Endodermal cell (in vitro differentiated cells): ENCODE measurements around the gene ZFAND4. TPM values are rescaled to one million over a fixed set of nuclear protein-coding genes. Genes with fewer than 3 reads are reported as not detected.
"Not testable (repeated sequence)": the region's sequence is repeated elsewhere in the genome, so short reads cannot be mapped to it uniquely, and the experiment has no call there.

Source experiments
- DNase-seq: peaks from one replicate; pipeline ENCODE4 v3.0.0-alpha.2; 2017
- H3K27ac ChIP-seq: 2 replicates; pipeline ENCODE4 v1.5.1; 2013; ENCODE audit warnings: mild to moderate bottlenecking, low read depth, low read length, moderate library complexity
- H3K27me3 ChIP-seq: 2 replicates; pipeline ENCODE4 v1.6.1; 2013; ENCODE audit warnings: mild to moderate bottlenecking, low read length, moderate library complexity; ENCODE audit not compliant: insufficient read depth, control insufficient read depth, poor library complexity, severe bottlenecking
- H3K36me3 ChIP-seq: 2 replicates; pipeline ENCODE4 v1.7.0; 2013; ENCODE audit warnings: mild to moderate bottlenecking, low read length, moderate library complexity; ENCODE audit not compliant: control insufficient read depth, insufficient read depth
- H3K4me1 ChIP-seq: one replicate; pipeline ENCODE4 v1.7.0; 2013; ENCODE audit warnings: low read length; ENCODE audit not compliant: control insufficient read depth, insufficient read depth
- H3K4me3 ChIP-seq: 2 replicates; pipeline ENCODE4 v1.5.1; 2013; ENCODE audit warnings: mild to moderate bottlenecking, low read length, moderate library complexity
- H3K9ac ChIP-seq: 2 replicates; pipeline ENCODE4 v1.6.1; 2013; ENCODE audit warnings: mild to moderate bottlenecking, low read length, moderate library complexity; ENCODE audit not compliant: poor library complexity, severe bottlenecking; ENCODE audit errors: extremely low read depth
- H3K9me3 ChIP-seq: 2 replicates; pipeline ENCODE4 v1.6.1; 2013; ENCODE audit warnings: mild to moderate bottlenecking, low read length, moderate library complexity; ENCODE audit not compliant: control insufficient read depth
- H3K27ac Mint-ChIP-seq: 2 replicates; pipeline ENCODE4 v1.8.0; 2020; ENCODE audit warnings: mixed read lengths
- H3K27me3 Mint-ChIP-seq: 2 replicates; pipeline ENCODE4 v1.8.0; 2021; ENCODE audit warnings: mild to moderate bottlenecking, mixed read lengths; ENCODE audit not compliant: insufficient read depth
- H3K36me3 Mint-ChIP-seq: 2 replicates; pipeline ENCODE4 v1.8.0; 2020; ENCODE audit warnings: low read depth, mixed read lengths
- H3K4me1 Mint-ChIP-seq: 2 replicates; pipeline ENCODE4 v1.8.0; 2020; ENCODE audit warnings: mixed read lengths
- H3K4me3 Mint-ChIP-seq: 2 replicates; pipeline ENCODE4 v1.8.0; 2020; ENCODE audit warnings: mild to moderate bottlenecking, moderate library complexity, mixed read lengths
- H3K9me3 Mint-ChIP-seq: 2 replicates; pipeline ENCODE4 v1.8.0; 2020; ENCODE audit warnings: mild to moderate bottlenecking, mixed read lengths
- WGBS, 2 experiments: methylation state at CpG; one replicate each; pipeline versions ENCODE4 v1.1.5 to v1.1.7; 2013; ENCODE audit warnings: missing lambda C conversion rate in 2 of 2, mixed read lengths in 1 of 2; ENCODE audit not compliant: insufficient coverage in 1 of 2, insufficient read length in 1 of 2; 5-methylcytosine and 5-hydroxymethylcytosine counted together
- long read RNA-seq, 4 experiments: library from polyadenylated mRNA in 2 of 4; library from RNA in 1 of 4; library from capped mRNA in 1 of 4; stranded (forward) in 3 of 4; unstranded in 1 of 4; transcript quantifications; one replicate each; pipeline ENCODE4 v2.0.0, GENCODE V29; 2020 to 2021; ENCODE audit warnings: inconsistent platforms in 1 of 4
- polyA plus RNA-seq, 2 experiments: library from polyadenylated mRNA; stranded (reverse); fragments of 50-300 nt; gene quantifications; one replicate each; pipeline ENCODE4 v1.2.3, GENCODE V29; 2013
- total RNA-seq, 2 donors: library from RNA; stranded (reverse); fragmentation: NEBNext Ultra II Directional in 1 of 2; extraction: Animal tissue kit (Norgen Biotek cat#: 25700) in 1 of 2; gene quantifications; 2 replicates in 1 of 2; 3 replicates in 1 of 2; pipeline ENCODE4 v1.2.1, GENCODE V29; 2021
- TF ChIP-seq, protein P1 (sequence below): fragments of 200-600 bp; sonication (generic); conservative IDR thresholded peaks from 2 replicates; pipeline ENCODE4 v1.5.0; 2021; ENCODE audit warnings: antibody characterized with exemption, mild to moderate bottlenecking

Gene ZFAND4
- 10 to 100 TPM; 13.4 to 16.8 TPM for total RNA-seq
- 9.5 TPM for polyA plus RNA-seq (2013, experiment 1 of 2)
- 11.6 TPM for polyA plus RNA-seq (2013, experiment 2 of 2)
- long read RNA-seq, experiment 1, partial matches to known transcripts = 1 of 5 reads
- long read RNA-seq, experiment 1, other reads (novel, unspliced or antisense) = 4 of 5 reads
- long read RNA-seq, experiment 2, partial matches to known transcripts = 0 of 18 reads
- long read RNA-seq, experiment 2, other reads (novel, unspliced or antisense) = 17 of 18 reads
- long read RNA-seq, experiment 3, partial matches to known transcripts = 5 of 13 reads
- long read RNA-seq, experiment 3, other reads (novel, unspliced or antisense) = 8 of 13 reads
- long read RNA-seq, experiment 4, partial matches to known transcripts = 0 of 2 reads
- long read RNA-seq, experiment 4, other reads (novel, unspliced or antisense) = 2 of 2 reads

DNA sequence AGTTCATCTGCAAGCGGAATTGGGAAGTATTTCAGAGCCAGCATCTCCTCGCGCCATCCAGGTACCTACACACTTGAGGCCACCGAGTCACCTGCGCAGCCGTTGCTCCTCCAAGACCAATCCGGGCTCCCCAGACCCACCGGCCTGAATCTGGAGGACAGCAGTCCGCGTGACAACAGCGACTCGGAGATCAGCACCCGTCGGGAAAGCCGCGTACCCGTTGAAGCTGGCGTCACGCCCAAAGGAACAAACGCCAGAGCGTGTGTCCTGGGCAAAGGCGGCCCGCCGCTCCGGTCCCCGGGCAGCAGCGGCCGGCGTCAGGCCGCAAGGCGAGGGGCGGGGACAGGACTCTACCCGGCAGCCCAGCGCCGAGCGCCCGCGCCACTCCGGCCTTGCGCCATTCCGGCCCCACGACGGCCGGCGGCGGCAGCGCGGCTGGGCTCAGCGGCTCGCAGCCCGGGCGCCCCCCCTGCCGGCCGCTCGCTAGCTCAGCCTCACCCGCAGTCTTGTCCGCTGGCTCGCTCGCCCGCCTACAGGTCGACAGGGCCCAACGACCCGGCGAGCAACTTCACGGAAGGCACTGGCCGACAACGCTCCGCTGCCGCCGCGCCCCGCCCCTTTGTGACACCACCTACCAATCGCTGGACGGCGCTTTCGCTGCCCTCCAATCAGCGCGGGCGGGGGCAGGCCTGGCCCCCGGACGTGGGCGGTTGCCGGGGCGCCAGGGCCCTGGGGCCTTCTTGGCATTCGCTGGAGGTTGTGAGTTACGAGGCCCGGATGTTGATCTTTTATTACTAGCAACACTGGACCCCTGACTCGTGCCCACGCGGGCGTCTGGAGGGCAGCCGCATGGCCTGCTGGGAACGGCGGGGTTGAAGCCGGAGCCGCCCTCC, at the start of gene ZFAND4:
Gene ZFAND4 (minus strand): TSS at position 592 of the 893 bp plus-strand sequence. CDS start 9,047 bp downstream, outside the sequence.
- Mint-ChIP-seq H3K9me3 (peaks cover 1% of the 10 kb centered on the region), H3K27ac (peak within 1 kb of the TSS; percentile 89), H3K27me3 (no peaks in the 10 kb centered on the region), H3K4me1 (peaks cover 8% of the 10 kb centered on the region), H3K36me3 (no peaks in the 10 kb centered on the region), H3K4me3 (peak within 1 kb of the TSS; percentile 78)
- H3K27ac ChIP-seq = peak within 1 kb of the TSS; percentile 57
- H3K4me3 ChIP-seq = peak within 1 kb of the TSS; percentile 91
- no peaks in the 10 kb centered on the region for H3K4me1 ChIP-seq
- H3K36me3 ChIP-seq = no peaks in the 10 kb centered on the region
- H3K9ac ChIP-seq = peak within 1 kb of the TSS; percentile 59
- no peaks in the 10 kb centered on the region for H3K9me3 ChIP-seq
- TF ChIP-seq, protein P1, sequence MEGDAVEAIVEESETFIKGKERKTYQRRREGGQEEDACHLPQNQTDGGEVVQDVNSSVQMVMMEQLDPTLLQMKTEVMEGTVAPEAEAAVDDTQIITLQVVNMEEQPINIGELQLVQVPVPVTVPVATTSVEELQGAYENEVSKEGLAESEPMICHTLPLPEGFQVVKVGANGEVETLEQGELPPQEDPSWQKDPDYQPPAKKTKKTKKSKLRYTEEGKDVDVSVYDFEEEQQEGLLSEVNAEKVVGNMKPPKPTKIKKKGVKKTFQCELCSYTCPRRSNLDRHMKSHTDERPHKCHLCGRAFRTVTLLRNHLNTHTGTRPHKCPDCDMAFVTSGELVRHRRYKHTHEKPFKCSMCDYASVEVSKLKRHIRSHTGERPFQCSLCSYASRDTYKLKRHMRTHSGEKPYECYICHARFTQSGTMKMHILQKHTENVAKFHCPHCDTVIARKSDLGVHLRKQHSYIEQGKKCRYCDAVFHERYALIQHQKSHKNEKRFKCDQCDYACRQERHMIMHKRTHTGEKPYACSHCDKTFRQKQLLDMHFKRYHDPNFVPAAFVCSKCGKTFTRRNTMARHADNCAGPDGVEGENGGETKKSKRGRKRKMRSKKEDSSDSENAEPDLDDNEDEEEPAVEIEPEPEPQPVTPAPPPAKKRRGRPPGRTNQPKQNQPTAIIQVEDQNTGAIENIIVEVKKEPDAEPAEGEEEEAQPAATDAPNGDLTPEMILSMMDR = peak; percentile 87
- no peaks in the 10 kb centered on the region for H3K27me3 ChIP-seq
- DNase-seq = peak; percentile 99
- 1% methylated on average over 48 to 96 of the region's 96 CpGs for WGBS, 2 experiments

DNA sequence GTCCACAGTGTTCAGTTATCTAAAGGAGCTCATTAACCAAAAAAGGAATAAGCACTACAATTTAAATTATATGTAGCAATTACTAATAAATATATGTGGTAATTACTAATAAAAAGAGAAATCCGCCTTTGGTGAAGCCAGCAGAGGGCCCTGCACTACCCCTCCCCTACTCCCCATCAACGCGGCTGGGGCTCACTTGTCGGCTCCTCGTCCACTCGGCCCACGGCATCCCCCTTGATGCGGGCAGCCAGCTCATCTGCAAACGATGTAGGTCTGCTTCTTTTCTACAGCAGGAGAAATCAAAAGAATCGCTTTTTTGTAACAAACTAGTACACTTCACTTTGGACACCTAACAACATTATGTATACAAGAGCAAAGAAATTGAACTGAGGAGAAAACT, 48.9 kb upstream of the ZFAND4 start:
- H3K36me3 Mint-ChIP-seq, H3K9ac ChIP-seq, H3K4me3 Mint-ChIP-seq, H3K27ac Mint-ChIP-seq, H3K4me1 Mint-ChIP-seq, H3K27ac ChIP-seq, H3K36me3 ChIP-seq, H3K9me3 ChIP-seq, H3K9me3 Mint-ChIP-seq, H3K4me1 ChIP-seq, H3K4me3 ChIP-seq, H3K27me3 ChIP-seq, DNase-seq: not testable (repeated sequence)
- 83% methylated on average over 2 of the region's 10 CpGs; no CpG with 5 or more reads in 1 of the 2 experiments for WGBS, 2 experiments
- H3K27me3 Mint-ChIP-seq = peaks cover 34% of the 10 kb centered on the region

DNA sequence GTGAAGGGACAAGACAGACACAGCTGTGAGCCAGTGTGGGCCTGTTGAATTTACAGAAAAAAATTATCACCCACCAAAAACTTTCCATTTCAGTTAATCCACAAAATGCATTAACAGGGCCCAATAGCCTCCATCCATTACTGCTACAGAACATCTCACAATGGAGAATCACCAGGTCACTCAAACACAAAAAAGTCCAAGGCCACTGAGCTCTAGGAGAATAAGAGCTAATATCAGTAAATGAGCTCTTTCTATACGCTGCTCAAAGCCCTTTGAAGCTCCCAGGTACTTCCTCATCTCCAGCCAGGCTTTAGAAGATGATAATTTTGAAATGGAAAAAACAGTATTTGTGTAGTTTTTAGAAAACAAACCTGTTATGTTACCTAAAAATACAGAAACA, 45.1 kb upstream of the ZFAND4 start:
- H3K4me1 Mint-ChIP-seq, H3K9ac ChIP-seq, H3K4me3 ChIP-seq, H3K4me1 ChIP-seq, H3K27ac ChIP-seq, H3K4me3 Mint-ChIP-seq, H3K9me3 Mint-ChIP-seq, H3K27ac Mint-ChIP-seq, H3K9me3 ChIP-seq, H3K36me3 ChIP-seq, H3K36me3 Mint-ChIP-seq, DNase-seq: not testable (repeated sequence)
- whole genome bisulfite sequencing, 2 experiments = 95% methylated on average over 1 of the region's 1 CpG; no CpG with 5 or more reads in 1 of the 2 experiments
- peaks cover 14% of the 10 kb centered on the region for H3K27me3 ChIP-seq
- H3K27me3 Mint-ChIP-seq = peaks cover 34% of the 10 kb centered on the region

DNA sequence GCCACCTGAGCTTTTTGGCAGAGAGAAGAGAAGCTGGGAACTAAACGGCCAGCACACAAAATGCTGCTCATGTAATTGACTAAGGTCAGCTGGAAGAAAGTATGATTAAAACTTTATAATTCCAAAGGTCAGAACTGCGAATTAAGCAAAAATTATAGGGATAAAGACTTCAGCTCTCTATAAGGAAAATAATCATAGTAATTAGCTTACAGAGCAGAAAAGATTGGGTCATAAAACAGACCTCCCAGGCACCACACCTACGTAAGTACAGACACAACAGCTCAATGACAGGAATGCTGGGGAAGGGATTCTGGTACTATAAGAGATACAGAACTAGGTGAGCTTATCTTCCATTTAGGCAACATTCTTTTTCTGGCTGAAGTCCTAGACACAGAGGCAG, 44.5 kb upstream of the ZFAND4 start:
- not testable (repeated sequence) for H3K36me3 ChIP-seq, H3K9ac ChIP-seq, H3K9me3 ChIP-seq, H3K4me3 Mint-ChIP-seq, H3K4me3 ChIP-seq, H3K4me1 ChIP-seq, H3K27ac ChIP-seq, H3K36me3 Mint-ChIP-seq, DNase-seq, H3K9me3 Mint-ChIP-seq, H3K4me1 Mint-ChIP-seq, H3K27ac Mint-ChIP-seq
- peaks cover 14% of the 10 kb centered on the region for H3K27me3 ChIP-seq
- 78 to 100% methylated on average over 1 to 3 of the region's 3 CpGs for WGBS, 2 experiments
- peaks cover 30% of the 10 kb centered on the region for H3K27me3 Mint-ChIP-seq

DNA sequence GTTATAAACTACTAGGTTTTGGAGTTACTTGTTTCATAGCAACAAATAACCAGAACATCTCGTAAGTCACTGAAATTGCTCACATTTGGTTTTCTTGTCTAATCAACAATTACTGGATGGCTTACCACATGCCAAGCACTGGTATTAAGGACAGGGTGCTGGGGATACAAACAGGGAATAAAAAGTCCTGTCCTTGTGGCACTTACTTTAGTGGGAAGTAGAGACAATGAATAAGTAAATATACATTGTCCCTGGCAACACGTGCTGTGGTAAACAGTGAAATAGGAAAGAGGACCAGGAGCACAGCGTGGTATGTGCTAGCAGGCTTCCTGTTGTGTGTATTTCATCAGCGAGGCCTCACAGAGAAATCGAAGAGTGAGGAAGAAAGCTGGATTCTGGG, 38.7 kb upstream of the ZFAND4 start:
- H3K4me1 ChIP-seq, H3K4me3 ChIP-seq, H3K9ac ChIP-seq, H3K27me3 ChIP-seq, H3K4me1 Mint-ChIP-seq, H3K27ac ChIP-seq, H3K36me3 Mint-ChIP-seq, H3K9me3 Mint-ChIP-seq, H3K9me3 ChIP-seq, H3K36me3 ChIP-seq, H3K27me3 Mint-ChIP-seq, DNase-seq, H3K4me3 Mint-ChIP-seq, H3K27ac Mint-ChIP-seq: not testable (repeated sequence)
- 96 to 100% methylated on average over 1 of the region's 5 CpGs for WGBS, 2 experiments

DNA sequence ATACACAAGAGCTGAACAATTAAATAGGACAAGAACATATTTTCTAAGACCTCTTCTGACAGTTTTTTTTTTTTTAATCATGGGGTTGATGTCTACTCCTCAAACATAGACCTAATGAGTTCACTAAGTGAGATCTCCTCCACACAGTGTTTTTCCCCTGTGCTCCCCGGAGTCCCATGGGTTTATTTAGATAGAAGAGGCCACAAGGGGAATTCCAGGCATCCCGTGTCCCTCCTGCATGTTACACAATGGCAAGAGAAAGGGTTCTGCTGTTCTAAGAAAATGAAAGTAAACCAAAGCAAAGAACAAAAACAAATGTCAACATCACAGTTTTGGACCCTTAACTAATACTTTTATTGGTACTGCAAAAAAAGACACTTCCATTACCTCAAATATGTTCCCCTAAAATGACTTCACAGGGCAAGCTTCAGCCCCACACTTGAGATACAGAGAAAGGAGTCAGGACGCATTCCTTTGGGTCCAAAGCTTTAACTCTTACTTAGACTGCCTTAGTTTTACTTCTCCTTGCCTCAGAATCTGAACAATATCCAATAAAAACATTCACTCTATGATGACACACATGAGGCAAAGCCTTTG, 37.7 kb upstream of the ZFAND4 start:
- H3K27ac Mint-ChIP-seq, H3K4me1 Mint-ChIP-seq: not testable (repeated sequence)

More for the DNA sequence above, 37.7 kb upstream of the ZFAND4 start:
- H3K4me3 Mint-ChIP-seq, H3K27ac ChIP-seq, H3K9me3 Mint-ChIP-seq, H3K4me3 ChIP-seq, H3K36me3 ChIP-seq, H3K4me1 ChIP-seq, DNase-seq, H3K9me3 ChIP-seq, H3K9ac ChIP-seq, H3K27me3 Mint-ChIP-seq, H3K27me3 ChIP-seq, H3K36me3 Mint-ChIP-seq: not testable (repeated sequence)
- 78% methylated on average over 1 of the region's 3 CpGs; no CpG with 5 or more reads in 1 of the 2 experiments for WGBS, 2 experiments
